Activated gamma-delta T cell treated with Interleukin-2 at 50 U/mL for 16 hours (primary cell): Measurements from ENCODE around the gene FBXO28.
A peak's percentile ranks its signal among the peaks of the same experiment; 100 is the strongest.

Experiments used
- DNase-seq: peaks from one replicate; pipeline ENCODE4 v3.0.0-alpha.2; 2020

FBXO28 gene

GRCh38 chr1:224160171-224160682 is 46.3 kb downstream of the FBXO28 start:
- DNase-seq: no peak

GRCh38 chr1:224162768-224163167 is 48.9 kb downstream of the FBXO28 start:
- DNase-seq: no peak

- no peak for DNase-seq
Observed at GRCh38 chr1:224163311-224163710, 49.4 kb downstream of the FBXO28 start.

- DNase-seq: no peak
Observed at GRCh38 chr1:224168859-224169380, 55.0 kb downstream of the FBXO28 start.

- DNase-seq: no peak
Observed at GRCh38 chr1:224169718-224170270, 55.9 kb downstream of the FBXO28 start.

- DNase-seq: no peak
Observed at GRCh38 chr1:224170343-224170742, 56.4 kb downstream of the FBXO28 start.

- DNase-seq: peak; percentile 29
Observed at GRCh38 chr1:224170748-224171478, 57.0 kb downstream of the FBXO28 start.

- no peak for DNase-seq
Observed at GRCh38 chr1:224172229-224172628, 58.3 kb downstream of the FBXO28 start.

GRCh38 chr1:224173523-224173922 is 59.6 kb downstream of the FBXO28 start:
- DNase-seq: no peak

GRCh38 chr1:224175617-224176016 is 61.7 kb downstream of the FBXO28 start:
- DNase-seq: no peak

GRCh38 chr1:224177356-224177999 is 63.6 kb downstream of the FBXO28 start:
- DNase-seq: no peak

GRCh38 chr1:224178894-224179293 is 65.0 kb downstream of the FBXO28 start:
- no peak for DNase-seq

GRCh38 chr1:224180783-224181452 is 67.0 kb downstream of the FBXO28 start:
- DNase-seq: no peak

- DNase-seq: no peak
Observed at GRCh38 chr1:224181453-224181810, 67.5 kb downstream of the FBXO28 start.

- peak; percentile 24 for DNase-seq
Observed at GRCh38 chr1:224182057-224182865, 68.3 kb downstream of the FBXO28 start.

GRCh38 chr1:224182866-224183590 is 69.1 kb downstream of the FBXO28 start, which contains the start of gene DEGS1:
Gene DEGS1, plus strand, starts transcription at chr1:224183240. Its CDS starts 97 bp downstream, at chr1:224183337.
- peak; percentile 80 for DNase-seq

- peak; percentile 49 for DNase-seq
Observed at GRCh38 chr1:224183591-224184312, 69.8 kb downstream of the FBXO28 start.

- no peak for DNase-seq
Observed at GRCh38 chr1:224185208-224185607, 71.3 kb downstream of the FBXO28 start.

GRCh38 chr1:224188286-224188685 is 74.4 kb downstream of the FBXO28 start:
- no peak for DNase-seq

GRCh38 chr1:224189561-224189960 is 75.7 kb downstream of the FBXO28 start:
- DNase-seq: no peak
